NCI-H1694 treated with DMSO at 0.1 percent for 48 hours (cell line): ENCODE results near the gene SLC39A11.
"Not testable (repeated sequence)": the region's sequence is repeated elsewhere in the genome, so short reads cannot be mapped to it uniquely, and the experiment has no call there.

ENCODE experiments used
- DNase-seq: peaks from one replicate; lab custom pipeline; 2025; lab: John Stamatoyannopoulos, UW

The SLC39A11 gene

GRCh38 chr17:72714357-72714966, 378.0 kb downstream of the SLC39A11 start:
- no peak for DNase-seq

GRCh38 chr17:72713701-72714100, 378.8 kb downstream of the SLC39A11 start:
- no peak for DNase-seq

- no peak for DNase-seq
Observed at GRCh38 chr17:72711521-72712310, 380.8 kb downstream of the SLC39A11 start.

- no peak for DNase-seq
Observed at GRCh38 chr17:72710834-72711233, 381.7 kb downstream of the SLC39A11 start.

GRCh38 chr17:72710202-72710601, 382.3 kb downstream of the SLC39A11 start:
- no peak for DNase-seq

- DNase-seq = not testable (repeated sequence)
Observed at GRCh38 chr17:72708682-72709081, 383.8 kb downstream of the SLC39A11 start.

- no peak for DNase-seq
Observed at GRCh38 chr17:72707881-72708280, 384.6 kb downstream of the SLC39A11 start.

GRCh38 chr17:72706396-72706981, 386.0 kb downstream of the SLC39A11 start:
- no peak for DNase-seq

GRCh38 chr17:72705905-72706395, 386.5 kb downstream of the SLC39A11 start:
- no peak for DNase-seq

GRCh38 chr17:72702998-72703397, 389.5 kb downstream of the SLC39A11 start:
- DNase-seq = no peak

GRCh38 chr17:72702136-72702735, 390.3 kb downstream of the SLC39A11 start:
- no peak for DNase-seq

- DNase-seq = no peak
Observed at GRCh38 chr17:72700226-72700625, 392.3 kb downstream of the SLC39A11 start.

GRCh38 chr17:72699545-72699944, 392.9 kb downstream of the SLC39A11 start:
- no peak for DNase-seq

GRCh38 chr17:72697602-72698146, 394.8 kb downstream of the SLC39A11 start:
- no peak for DNase-seq

GRCh38 chr17:72696721-72697120, 395.8 kb downstream of the SLC39A11 start:
- no peak for DNase-seq

GRCh38 chr17:72696156-72696555, 396.3 kb downstream of the SLC39A11 start:
- DNase-seq = no peak

GRCh38 chr17:72693956-72694355, 398.5 kb downstream of the SLC39A11 start:
- no peak for DNase-seq

- DNase-seq = no peak
Observed at GRCh38 chr17:72693151-72693878, 399.2 kb downstream of the SLC39A11 start.

- no peak for DNase-seq
Observed at GRCh38 chr17:72692676-72693075, 399.8 kb downstream of the SLC39A11 start.

GRCh38 chr17:72691586-72691985, 400.9 kb downstream of the SLC39A11 start:
- DNase-seq = no peak

- DNase-seq = no peak
Observed at GRCh38 chr17:72691017-72691416, 401.5 kb downstream of the SLC39A11 start.

- no peak for DNase-seq
Observed at GRCh38 chr17:72687886-72688285, 404.6 kb downstream of the SLC39A11 start.
